Measurements from ENCODE around the gene UBE2G2.

Gene UBE2G2

GRCh38 chr21:44778983-44779382, 22.6 kb downstream of the UBE2G2 start:
- no peak for TF ChIP-seq CTCF (conservative IDR thresholded peaks at IDR 0.05; ENCODE audit: low read depth, low read length)
- no peak for DNase-seq (ENCODE audit: low read depth)
- no peak overlapping the region for H3K4me3 ChIP-seq (ENCODE audit: low read length)

GRCh38 chr21:44778499-44778911, 23.1 kb downstream of the UBE2G2 start:
- H3K4me3 ChIP-seq (ENCODE audit: low read length), result no peak overlapping the region
- no peak for DNase-seq (ENCODE audit: low read depth)
- TF ChIP-seq CTCF (conservative IDR thresholded peaks at IDR 0.05; ENCODE audit: low read depth, low read length), result no peak

GRCh38 chr21:44778094-44778493, 23.5 kb downstream of the UBE2G2 start:
- no peak for TF ChIP-seq CTCF (conservative IDR thresholded peaks at IDR 0.05; ENCODE audit: low read depth, low read length)
- no peak overlapping the region for H3K4me3 ChIP-seq (ENCODE audit: low read length)
- DNase-seq (ENCODE audit: low read depth), result no peak

GRCh38 chr21:44774972-44775371, 26.6 kb downstream of the UBE2G2 start:
- no peak for DNase-seq (ENCODE audit: low read depth)
- H3K4me3 ChIP-seq (ENCODE audit: low read length), result no peak overlapping the region
- TF ChIP-seq CTCF (conservative IDR thresholded peaks at IDR 0.05; ENCODE audit: low read depth, low read length), result no peak

GRCh38 chr21:44773291-44773932, 28.2 kb downstream of the UBE2G2 start:
- no peak for TF ChIP-seq CTCF (conservative IDR thresholded peaks at IDR 0.05; ENCODE audit: low read depth, low read length)
- no peak overlapping the region for H3K4me3 ChIP-seq (ENCODE audit: low read length)
- DNase-seq (ENCODE audit: low read depth), result no peak

- no peak for DNase-seq (ENCODE audit: low read depth)
- no peak for TF ChIP-seq CTCF (conservative IDR thresholded peaks at IDR 0.05; ENCODE audit: low read depth, low read length)
- no peak overlapping the region for H3K4me3 ChIP-seq (ENCODE audit: low read length)
Measured at GRCh38 chr21:44771896-44772525, 29.6 kb downstream of the UBE2G2 start.

Data from retinal pigment epithelial cell (primary cell).